PC-9 (cell line): ENCODE results near the gene IWS1. TPM values are rescaled to one million over a fixed set of nuclear protein-coding genes. Genes with fewer than 3 reads are reported as not detected.
"Not testable (repeated sequence)": the region's sequence is repeated elsewhere in the genome, so short reads cannot be mapped to it uniquely, and the experiment has no call there.

Source experiments
- BruUV-seq: library from RNA; stranded (reverse); fragments of 400-500 nt; replicated peaks from 2 replicates; lab custom pipeline; 2021; lab: Mats Ljungman, UMichigan
- CTCF ChIA-PET: fragments of 300-600 bp; sonication (Branson Sonifier 250); formaldehyde crosslinking; loops from one replicate; lab custom pipeline; 2022; ENCODE audit warnings: antibody characterized with exemption; lab: Charles Lee
- POLR2A ChIA-PET: fragments of 300-600 bp; sonication (Branson Sonifier 250); formaldehyde crosslinking; loops from one replicate; lab custom pipeline; 2022; ENCODE audit warnings: antibody characterized with exemption; ENCODE audit not compliant: unreplicated experiment; lab: Charles Lee
- DNase-seq, 2 experiments: peaks; one replicate each; pipeline versions ENCODE4 v3.0.0 to v3.0.0-alpha.2; 2015 to 2022; ENCODE audit warnings: mixed read lengths in 1 of 2
- H2AFZ ChIP-seq: fragments of 200-600 bp; sonication (generic); 2 replicates; pipeline ENCODE4 v1.8.1; 2017; ENCODE audit warnings: antibody characterized with exemption
- H3F3A ChIP-seq: fragments of 200-600 bp; sonication (generic); 2 replicates; pipeline ENCODE4 v1.8.1; 2017; ENCODE audit warnings: antibody characterized with exemption, mild to moderate bottlenecking, low read depth; ENCODE audit not compliant: insufficient read depth
- H3K27ac ChIP-seq: fragments of 200-600 bp; sonication (generic); 2 replicates; pipeline ENCODE4 v1.6.1; 2016; ENCODE audit warnings: mixed run types
- H3K27me3 ChIP-seq: fragments of 200-600 bp; sonication (generic); 2 replicates; pipeline ENCODE4 v1.6.1; 2016; ENCODE audit warnings: low read depth, mixed run types; ENCODE audit not compliant: insufficient read depth
- H3K36me3 ChIP-seq: fragments of 200-600 bp; sonication (generic); 2 replicates; pipeline ENCODE4 v1.6.1; 2016; ENCODE audit warnings: low read depth, mixed run types
- H3K4me1 ChIP-seq: fragments of 200-600 bp; sonication (generic); replicated peaks from 2 replicates; pipeline ENCODE4 v1.6.1; 2016; ENCODE audit warnings: mixed run types; ENCODE audit not compliant: insufficient read depth
- H3K4me2 ChIP-seq: fragments of 200-600 bp; sonication (generic); 2 replicates; pipeline ENCODE4 v1.6.1; 2017; ENCODE audit warnings: mixed run types
- H3K4me3 ChIP-seq: fragments of 200-600 bp; sonication (generic); 2 replicates; pipeline ENCODE4 v1.6.1; 2016; ENCODE audit warnings: mixed run types
- H3K79me2 ChIP-seq: fragments of 200-600 bp; sonication (generic); 2 replicates; pipeline ENCODE4 v1.6.1; 2017; ENCODE audit warnings: low read depth, mixed run types
- H3K9me2 ChIP-seq: fragments of 200-600 bp; sonication (generic); 2 replicates; pipeline ENCODE4 v1.8.1; 2017; ENCODE audit warnings: mild to moderate bottlenecking; ENCODE audit not compliant: insufficient read depth
- H3K9me3 ChIP-seq: fragments of 200-600 bp; sonication (generic); 2 replicates; pipeline ENCODE4 v1.8.1; 2016; ENCODE audit warnings: low read depth; ENCODE audit not compliant: insufficient read depth
- H4K20me1 ChIP-seq: fragments of 200-600 bp; sonication (generic); 2 replicates; pipeline ENCODE4 v1.8.1; 2017; ENCODE audit not compliant: insufficient read depth
- EZH2 ChIP-seq: fragments of 200-600 bp; sonication (generic); IDR thresholded peaks from 2 replicates; pipeline ENCODE4 v1.8.0; 2017; ENCODE audit warnings: antibody characterized with exemption, low read depth
- intact Hi-C: fragments of 100-400 bp; cut with micrococcal nuclease; formaldehyde crosslinking; loops from one replicate; pipeline ENCODE4 v1.10.0; 2022; ENCODE audit not compliant: unreplicated experiment
- total RNA-seq: library from RNA; stranded (reverse); gene quantifications from 2 replicates; pipeline ENCODE4 v1.2.3, GENCODE V29; 2021
- TF ChIP-seq, protein P1 (sequence below): fragments of 200-600 bp; sonication (generic); conservative IDR thresholded peaks from 2 replicates; pipeline ENCODE4 v1.6.1; 2017; ENCODE audit warnings: mixed run types, antibody characterized with exemption, mild to moderate bottlenecking, moderate library complexity

Gene IWS1
- total RNA-seq, 1 experiment from 2014 or later = 47.3 TPM

- intact Hi-C loops = no loop called here
- Histone ChIP-seq H3K9me2 (no peaks in the 10 kb centered on the region), H3K36me3 (no peaks in the 10 kb centered on the region), H3K9me3 (no peaks in the 10 kb centered on the region; the same call in 1 of the 2 replicates), H3K4me2 (peak overlapping the region; percentile 52), H3K4me3 (no peak overlapping the region), H3K79me2 (peaks cover under 1% of the 10 kb centered on the region; the same call in 1 of the 2 replicates), H4K20me1 (no peaks in the 10 kb centered on the region), H2AFZ (no peak overlapping the region), H3K27ac (peak overlapping the region; percentile 63), H3K27me3 (no peaks in the 10 kb centered on the region), H3K4me1 (peaks cover 33% of the 10 kb centered on the region), H3F3A (peaks cover 31% of the 10 kb centered on the region)
- POLR2A ChIA-PET = no interaction called here
- CTCF ChIA-PET = no interaction called here
- DNase-seq = peak in 1 of 2 experiments; percentile 37
- no TSS peak for BruUV-seq
- no peak for TF ChIP-seq EZH2
- TF ChIP-seq, protein P1, sequence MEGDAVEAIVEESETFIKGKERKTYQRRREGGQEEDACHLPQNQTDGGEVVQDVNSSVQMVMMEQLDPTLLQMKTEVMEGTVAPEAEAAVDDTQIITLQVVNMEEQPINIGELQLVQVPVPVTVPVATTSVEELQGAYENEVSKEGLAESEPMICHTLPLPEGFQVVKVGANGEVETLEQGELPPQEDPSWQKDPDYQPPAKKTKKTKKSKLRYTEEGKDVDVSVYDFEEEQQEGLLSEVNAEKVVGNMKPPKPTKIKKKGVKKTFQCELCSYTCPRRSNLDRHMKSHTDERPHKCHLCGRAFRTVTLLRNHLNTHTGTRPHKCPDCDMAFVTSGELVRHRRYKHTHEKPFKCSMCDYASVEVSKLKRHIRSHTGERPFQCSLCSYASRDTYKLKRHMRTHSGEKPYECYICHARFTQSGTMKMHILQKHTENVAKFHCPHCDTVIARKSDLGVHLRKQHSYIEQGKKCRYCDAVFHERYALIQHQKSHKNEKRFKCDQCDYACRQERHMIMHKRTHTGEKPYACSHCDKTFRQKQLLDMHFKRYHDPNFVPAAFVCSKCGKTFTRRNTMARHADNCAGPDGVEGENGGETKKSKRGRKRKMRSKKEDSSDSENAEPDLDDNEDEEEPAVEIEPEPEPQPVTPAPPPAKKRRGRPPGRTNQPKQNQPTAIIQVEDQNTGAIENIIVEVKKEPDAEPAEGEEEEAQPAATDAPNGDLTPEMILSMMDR = no peak
Observed at GRCh38 chr2:127531221-127531648, 4.9 kb upstream of the IWS1 start.

- Histone ChIP-seq H3K4me3 (no peak overlapping the region), H3K4me1 (peaks cover 33% of the 10 kb centered on the region), H3K27ac (peak overlapping the region; percentile 63), H3K79me2 (peaks cover 8% of the 10 kb centered on the region), H3K27me3 (no peaks in the 10 kb centered on the region), H2AFZ (no peak overlapping the region), H3F3A (peaks cover 31% of the 10 kb centered on the region), H3K36me3 (no peaks in the 10 kb centered on the region), H3K9me3 (no peaks in the 10 kb centered on the region; the same call in 1 of the 2 replicates), H4K20me1 (no peaks in the 10 kb centered on the region), H3K4me2 (peak overlapping the region; percentile 52), H3K9me2 (no peaks in the 10 kb centered on the region)
- no peak for TF ChIP-seq EZH2
- TF ChIP-seq, protein P1 = no peak
- peak in 1 of 2 experiments; percentile 85 for DNase-seq
- ChIA-PET POLR2A (no interaction called here), CTCF (no interaction called here)
- intact Hi-C loops = no loop called here
- no TSS peak for BruUV-seq
Observed at GRCh38 chr2:127530245-127531140, 4.2 kb upstream of the IWS1 start.

- H3F3A ChIP-seq = peaks cover 31% of the 10 kb centered on the region
- peaks cover 17% of the 10 kb centered on the region for H3K79me2 ChIP-seq
- H3K4me1 ChIP-seq = peaks cover 37% of the 10 kb centered on the region
- H3K4me3 ChIP-seq, DNase-seq, H3K4me2 ChIP-seq, H4K20me1 ChIP-seq, H3K9me2 ChIP-seq, BruUV-seq, H3K36me3 ChIP-seq, CTCF ChIA-PET, H3K27ac ChIP-seq, POLR2A ChIA-PET, H2AFZ ChIP-seq, H3K27me3 ChIP-seq, H3K9me3 ChIP-seq: not testable (repeated sequence)
- intact Hi-C loops = loop anchor here (5.0 to 10.0 kb wide), 2 partner anchors 283 to 775 kb away; partner anchors contain the start of gene WDR33
Observed at GRCh38 chr2:127529416-127529815, 3.1 kb upstream of the IWS1 start.
